ENCODE measurements around the gene LPCAT2. TPM values are rescaled to one million over a fixed set of nuclear protein-coding genes. Genes with fewer than 3 reads are reported as not detected.
A peak's percentile ranks its signal among the peaks of the same experiment; 100 is the strongest.

The LPCAT2 gene
- total and polyA plus RNA-seq, 2 of the 13 experiments (the other 11 are each of a cell fraction or from before 2014, with no cell fraction given): 9.9 to 17.6 TPM

DNA sequence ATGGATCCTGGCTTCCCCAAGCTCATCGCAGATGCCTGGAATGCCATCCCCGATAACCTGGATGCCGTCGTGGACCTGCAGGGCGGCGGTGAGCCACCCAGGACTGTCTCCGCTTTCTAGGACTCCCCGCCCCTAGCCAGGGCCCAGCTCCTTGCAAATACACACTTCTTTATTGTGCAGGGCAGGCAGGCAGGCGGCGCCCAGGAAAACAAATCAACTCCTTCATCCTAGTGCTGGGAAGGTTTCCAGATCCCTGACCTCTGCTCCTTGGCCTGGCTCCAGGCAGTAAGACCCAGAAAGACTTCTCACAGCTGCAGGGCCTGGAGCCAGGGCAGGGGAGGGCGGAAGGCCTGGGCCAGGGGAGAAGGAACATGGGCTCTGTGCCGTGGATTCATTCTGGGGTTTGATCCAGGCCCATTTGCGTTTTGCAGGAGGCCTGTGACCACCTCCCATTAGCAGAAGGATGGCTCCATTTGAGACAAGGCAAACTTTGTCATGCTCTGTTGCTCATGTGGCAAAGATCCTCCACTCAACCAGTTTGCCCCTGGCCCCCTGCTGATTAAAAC, 6.0 kb upstream of the LPCAT2 start (continued):
- TF ChIP-seq THAP9 (CRISPR knock-in tag; IDR thresholded peaks at IDR 0.05; ENCODE audit: borderline replicate concordance) (no peak), PHF20 (CRISPR knock-in tag; IDR thresholded peaks at IDR 0.05) (no peak), GTF2F1 (IDR thresholded peaks at IDR 0.05; ENCODE audit: low read length) (no peak), ZNF317 (CRISPR knock-in tag; IDR thresholded peaks at IDR 0.05) (no peak), ZNF713 (CRISPR knock-in tag; IDR thresholded peaks at IDR 0.05) (no peak), ZBTB7B (CRISPR knock-in tag; IDR thresholded peaks at IDR 0.05) (no peak), ZBTB25 (CRISPR knock-in tag; IDR thresholded peaks at IDR 0.05) (no peak), KMT2A (CRISPR knock-in tag; IDR thresholded peaks at IDR 0.05) (no peak), HIC2 (CRISPR knock-in tag; IDR thresholded peaks at IDR 0.05; ENCODE audit: low read depth) (no peak), RARA (CRISPR knock-in tag; IDR thresholded peaks at IDR 0.05) (peak; percentile 65), ZNF333 (CRISPR knock-in tag; IDR thresholded peaks at IDR 0.05; ENCODE audit: borderline replicate concordance) (no peak), HNF4A (CRISPR knock-in tag; IDR thresholded peaks at IDR 0.05) (peak; percentile 69), ISL2 (CRISPR knock-in tag; IDR thresholded peaks at IDR 0.05) (no peak), HOXA9 (CRISPR knock-in tag; IDR thresholded peaks at IDR 0.05; ENCODE audit: borderline replicate concordance) (no peak), CBFB (CRISPR knock-in tag; IDR thresholded peaks at IDR 0.05) (no peak), IKZF1 (IDR thresholded peaks at IDR 0.05) (no peak), ZBTB20 (CRISPR knock-in tag; IDR thresholded peaks at IDR 0.05; ENCODE audit: borderline replicate concordance, low read depth) (no peak), ZFP1 (CRISPR knock-in tag; IDR thresholded peaks at IDR 0.05) (no peak), TBX3 (IDR thresholded peaks at IDR 0.05; ENCODE audit: borderline replicate concordance) (no peak), GFI1 (CRISPR knock-in tag; IDR thresholded peaks at IDR 0.05; ENCODE audit: borderline replicate concordance) (peak; percentile 51; the same call in 1 of the 2 replicates)
- TF ChIP-seq, protein P1, sequence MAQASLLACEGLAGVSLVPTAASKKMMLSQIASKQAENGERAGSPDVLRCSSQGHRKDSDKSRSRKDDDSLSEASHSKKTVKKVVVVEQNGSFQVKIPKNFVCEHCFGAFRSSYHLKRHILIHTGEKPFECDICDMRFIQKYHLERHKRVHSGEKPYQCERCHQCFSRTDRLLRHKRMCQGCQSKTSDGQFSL (CRISPR knock-in tag; IDR thresholded peaks at IDR 0.05): no peak
- TF ChIP-seq, protein P2, sequence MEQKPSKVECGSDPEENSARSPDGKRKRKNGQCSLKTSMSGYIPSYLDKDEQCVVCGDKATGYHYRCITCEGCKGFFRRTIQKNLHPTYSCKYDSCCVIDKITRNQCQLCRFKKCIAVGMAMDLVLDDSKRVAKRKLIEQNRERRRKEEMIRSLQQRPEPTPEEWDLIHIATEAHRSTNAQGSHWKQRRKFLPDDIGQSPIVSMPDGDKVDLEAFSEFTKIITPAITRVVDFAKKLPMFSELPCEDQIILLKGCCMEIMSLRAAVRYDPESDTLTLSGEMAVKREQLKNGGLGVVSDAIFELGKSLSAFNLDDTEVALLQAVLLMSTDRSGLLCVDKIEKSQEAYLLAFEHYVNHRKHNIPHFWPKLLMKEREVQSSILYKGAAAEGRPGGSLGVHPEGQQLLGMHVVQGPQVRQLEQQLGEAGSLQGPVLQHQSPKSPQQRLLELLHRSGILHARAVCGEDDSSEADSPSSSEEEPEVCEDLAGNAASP (CRISPR knock-in tag; IDR thresholded peaks at IDR 0.05; ENCODE audit: borderline replicate concordance): no peak

Measured in HepG2 (cell line).